Psoas muscle (tissue), 8 donors: ENCODE results near the gene SORT1. TPM values are rescaled to one million over a fixed set of nuclear protein-coding genes. Genes with fewer than 3 reads are reported as not detected.
A peak's percentile ranks its signal among the peaks of the same experiment; 100 is the strongest.

Experiments
- ATAC-seq, 4 donors: fragments of 200-7000 bp; cut with Tn5 transposase; one replicate each; pipeline ENCODE4 v1.9.1; 2020; ENCODE audit warnings: moderate library complexity in 3 of 4, mild to moderate bottlenecking in 2 of 4
- DNase-seq, 2 donors: peaks; one replicate each; pipeline ENCODE4 v3.0.0-alpha.2; 2020
- H3K27ac ChIP-seq: fragments of 200-600 bp; one replicate; pipeline ENCODE4 v1.8.0; 2022
- H3K27me3 ChIP-seq, 3 donors: fragments of 200-600 bp in 1 of 3; one replicate each; pipeline versions ENCODE4 v1.6.1 to v1.8.0; 2013 to 2022; ENCODE audit warnings: low read length in 2 of 3, mild to moderate bottlenecking in 2 of 3, moderate library complexity in 1 of 3; ENCODE audit not compliant: insufficient read depth in 3 of 3
- H3K36me3 ChIP-seq, 2 donors: fragments of 200-600 bp in 1 of 2; one replicate each; pipeline versions ENCODE4 v1.6.1 to v1.8.0; 2013 to 2022; ENCODE audit warnings: low read depth in 1 of 2, mild to moderate bottlenecking in 1 of 2, moderate library complexity in 1 of 2; ENCODE audit not compliant: insufficient read depth in 1 of 2
- H3K4me1 ChIP-seq: fragments of 200-600 bp; one replicate; pipeline ENCODE4 v1.8.0; 2022
- H3K4me3 ChIP-seq: fragments of 200-600 bp; one replicate; pipeline ENCODE4 v1.8.0; 2022; ENCODE audit warnings: mild to moderate bottlenecking
- H3K9me3 ChIP-seq: fragments of 200-600 bp; one replicate; pipeline ENCODE4 v1.8.0; 2022
- WGBS, 3 donors: extraction: QIAGEN DNeasy Blood & Tissue Kit; methylation state at CpG; one replicate each; pipeline versions ENCODE4 v1.1.6 to v1.1.7; 2013; 5-methylcytosine and 5-hydroxymethylcytosine counted together
- intact Hi-C, 2 donors: fragments of 100-400 bp; cut with DNase I; formaldehyde crosslinking; loops; one replicate each; pipeline versions ENCODE4 v1.11.0 to v1.14.2; 2022
- polyA plus RNA-seq, 3 donors: library from polyadenylated mRNA; stranded (reverse); fragments of 200-250 nt; gene quantifications; one replicate each; pipeline ENCODE4 v1.2.3, GENCODE V29; 2013
- total RNA-seq, 4 donors: library from RNA; stranded (reverse); fragmentation: NEBNext Ultra II Directional in 2 of 4; extraction: Animal tissue kit (Norgen Biotek cat#: 25700) in 2 of 4; gene quantifications; one replicate each; pipeline versions ENCODE4 v1.2.1 to v1.2.4, GENCODE V29; 2021 to 2023
- TF ChIP-seq, protein P1 (sequence below): fragments of 200-600 bp; IDR thresholded peaks from one replicate; pipeline ENCODE4 v1.8.0; 2022; ENCODE audit warnings: antibody characterized with exemption
- donor health status: healthy with polysubstance abuse.
- donor health status: DM: no; HTN: no; CAD: no; lungs with moderate emphysema.
- donor health status: Bipolar disorder and iron deficiency.
- donor health status: healthy.
- donor health status: DM: yes; HTN: yes; CAD: no.
- donor health status: DM: no; HTN: no; CAD: no.
- donor health status: DM: no; HTN: no; CAD: no.
- donor health status: DM: yes; HTN: yes; CAD: no.

Gene SORT1
- total and polyA plus RNA-seq, 7 donors, result 15.8 to 363 (median 131) TPM

DNA sequence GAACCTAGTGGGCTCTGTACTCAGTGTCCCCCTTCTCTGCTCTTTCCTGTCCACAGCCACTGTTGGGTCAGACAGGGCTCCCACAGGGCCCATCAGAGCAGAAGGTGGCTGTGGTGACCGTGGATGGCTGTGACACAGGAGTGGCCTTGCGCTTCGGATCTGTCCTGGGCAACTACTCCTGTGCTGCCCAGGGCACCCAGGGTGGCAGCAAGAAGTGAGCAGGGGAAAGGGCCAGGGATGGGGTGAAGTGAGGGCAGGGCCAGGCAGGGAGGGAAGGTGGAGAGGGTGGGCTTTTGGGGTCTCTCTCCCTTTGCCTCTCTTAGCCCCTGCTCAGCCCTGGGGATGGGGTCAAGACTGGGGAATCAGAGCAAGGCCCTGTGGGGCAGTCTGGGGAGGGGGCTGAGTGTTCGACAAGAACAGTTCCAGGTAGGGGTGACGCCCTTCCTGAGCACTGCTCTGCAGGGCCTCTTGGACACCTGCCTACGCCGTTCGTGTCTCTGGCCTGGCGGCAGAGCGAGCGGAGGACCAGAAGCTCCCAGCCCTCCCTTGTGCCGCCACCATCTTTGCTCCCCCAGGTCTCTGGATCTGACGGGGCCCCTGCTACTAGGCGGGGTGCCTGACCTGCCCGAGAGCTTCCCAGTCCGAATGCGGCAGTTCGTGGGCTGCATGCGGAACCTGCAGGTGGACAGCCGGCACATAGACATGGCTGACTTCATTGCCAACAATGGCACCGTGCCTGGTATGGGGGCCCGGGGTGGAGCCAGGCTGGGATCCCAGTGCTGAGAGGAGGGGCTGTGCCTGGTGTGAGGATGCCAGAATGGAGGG, 135.3 kb downstream of the SORT1 start:
- Histone ChIP-seq H3K27me3 (no peaks in the 10 kb centered on the region), H3K27ac (no peak overlapping the region), H3K4me3 (no peak overlapping the region), H3K36me3 (peaks cover 0 to 23% of the 10 kb centered on the region in 2 donors), H3K4me1 (no peaks in the 10 kb centered on the region), H3K9me3 (no peaks in the 10 kb centered on the region)
- 81% methylated on average over 21 to 22 of the region's 22 CpGs for WGBS, 3 donors
- intact Hi-C loops, result loop anchor here (5.0 kb wide), 1 partner anchor 135 kb away; the partner anchor contains the start of gene SORT1 (in 2 of the 2)
- DNase-seq (peak in 1 of 2 donors; percentile 50), ATAC-seq (no peak)
- TF ChIP-seq, protein P1, sequence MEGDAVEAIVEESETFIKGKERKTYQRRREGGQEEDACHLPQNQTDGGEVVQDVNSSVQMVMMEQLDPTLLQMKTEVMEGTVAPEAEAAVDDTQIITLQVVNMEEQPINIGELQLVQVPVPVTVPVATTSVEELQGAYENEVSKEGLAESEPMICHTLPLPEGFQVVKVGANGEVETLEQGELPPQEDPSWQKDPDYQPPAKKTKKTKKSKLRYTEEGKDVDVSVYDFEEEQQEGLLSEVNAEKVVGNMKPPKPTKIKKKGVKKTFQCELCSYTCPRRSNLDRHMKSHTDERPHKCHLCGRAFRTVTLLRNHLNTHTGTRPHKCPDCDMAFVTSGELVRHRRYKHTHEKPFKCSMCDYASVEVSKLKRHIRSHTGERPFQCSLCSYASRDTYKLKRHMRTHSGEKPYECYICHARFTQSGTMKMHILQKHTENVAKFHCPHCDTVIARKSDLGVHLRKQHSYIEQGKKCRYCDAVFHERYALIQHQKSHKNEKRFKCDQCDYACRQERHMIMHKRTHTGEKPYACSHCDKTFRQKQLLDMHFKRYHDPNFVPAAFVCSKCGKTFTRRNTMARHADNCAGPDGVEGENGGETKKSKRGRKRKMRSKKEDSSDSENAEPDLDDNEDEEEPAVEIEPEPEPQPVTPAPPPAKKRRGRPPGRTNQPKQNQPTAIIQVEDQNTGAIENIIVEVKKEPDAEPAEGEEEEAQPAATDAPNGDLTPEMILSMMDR, result no peak

DNA sequence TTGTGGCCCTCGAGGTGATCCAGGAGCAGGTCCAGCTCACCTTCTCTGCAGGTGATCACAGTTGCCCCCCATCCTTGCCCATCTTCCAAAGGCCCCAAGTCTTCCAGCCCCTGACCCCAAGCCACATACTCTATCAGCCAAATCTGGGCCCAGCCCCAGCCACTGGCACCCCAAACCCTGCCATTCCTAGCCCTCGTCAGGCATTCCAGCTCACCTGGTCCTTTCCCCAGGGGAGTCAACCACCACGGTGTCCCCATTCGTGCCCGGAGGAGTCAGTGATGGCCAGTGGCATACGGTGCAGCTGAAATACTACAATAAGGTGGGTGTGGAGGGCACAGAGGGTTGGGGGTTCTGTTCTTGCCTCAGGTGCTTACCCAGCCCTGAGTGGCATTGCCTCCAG, 136.1 kb downstream of the SORT1 start:
- Histone ChIP-seq H3K9me3 (no peaks in the 10 kb centered on the region), H3K27ac (no peak overlapping the region), H3K4me1 (no peaks in the 10 kb centered on the region), H3K27me3 (no peaks in the 10 kb centered on the region), H3K36me3 (peaks cover 0 to 23% of the 10 kb centered on the region in 2 donors), H3K4me3 (no peak overlapping the region)
- peak in 1 of 2 donors; percentile 42 for DNase-seq
- TF ChIP-seq, protein P1, result no peak
- no peak for ATAC-seq
- intact Hi-C loops, result loop anchor here (5.0 kb wide), 1 partner anchor 136 kb away; the partner anchor contains the start of gene SORT1 (in 2 of the 2)
- WGBS, 3 donors, result 81 to 88% (median 82%) methylated on average over 6 of the region's 6 CpGs

DNA sequence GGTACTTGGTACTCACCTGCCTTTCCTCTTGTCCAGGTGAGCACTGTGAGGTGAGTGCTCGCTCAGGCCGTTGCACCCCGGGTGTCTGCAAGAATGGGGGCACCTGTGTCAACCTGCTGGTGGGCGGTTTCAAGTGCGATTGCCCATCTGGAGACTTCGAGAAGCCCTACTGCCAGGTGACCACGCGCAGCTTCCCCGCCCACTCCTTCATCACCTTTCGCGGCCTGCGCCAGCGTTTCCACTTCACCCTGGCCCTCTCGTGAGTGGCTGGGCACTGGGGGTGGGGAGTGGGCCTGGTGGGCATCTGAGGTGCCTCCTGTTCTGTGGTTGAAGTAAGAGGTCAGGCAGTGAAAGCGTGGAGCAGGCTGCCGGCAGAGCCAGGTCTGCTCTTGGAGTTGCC, 136.7 kb downstream of the SORT1 start:
- Histone ChIP-seq H3K4me1 (no peaks in the 10 kb centered on the region), H3K9me3 (no peaks in the 10 kb centered on the region), H3K27ac (no peak overlapping the region), H3K4me3 (no peak overlapping the region), H3K36me3 (peaks cover 0 to 23% of the 10 kb centered on the region in 2 donors), H3K27me3 (no peaks in the 10 kb centered on the region)
- peak in 1 of 2 donors; percentile 41 for DNase-seq
- TF ChIP-seq, protein P1, result no peak
- intact Hi-C loops, result loop anchor here (5.0 kb wide), 1 partner anchor 136 kb away; the partner anchor contains the start of gene SORT1 (in 2 of the 2)
- WGBS, 3 donors, result 90 to 93% (median 92%) methylated on average over 16 of the region's 16 CpGs
- no peak for ATAC-seq

DNA sequence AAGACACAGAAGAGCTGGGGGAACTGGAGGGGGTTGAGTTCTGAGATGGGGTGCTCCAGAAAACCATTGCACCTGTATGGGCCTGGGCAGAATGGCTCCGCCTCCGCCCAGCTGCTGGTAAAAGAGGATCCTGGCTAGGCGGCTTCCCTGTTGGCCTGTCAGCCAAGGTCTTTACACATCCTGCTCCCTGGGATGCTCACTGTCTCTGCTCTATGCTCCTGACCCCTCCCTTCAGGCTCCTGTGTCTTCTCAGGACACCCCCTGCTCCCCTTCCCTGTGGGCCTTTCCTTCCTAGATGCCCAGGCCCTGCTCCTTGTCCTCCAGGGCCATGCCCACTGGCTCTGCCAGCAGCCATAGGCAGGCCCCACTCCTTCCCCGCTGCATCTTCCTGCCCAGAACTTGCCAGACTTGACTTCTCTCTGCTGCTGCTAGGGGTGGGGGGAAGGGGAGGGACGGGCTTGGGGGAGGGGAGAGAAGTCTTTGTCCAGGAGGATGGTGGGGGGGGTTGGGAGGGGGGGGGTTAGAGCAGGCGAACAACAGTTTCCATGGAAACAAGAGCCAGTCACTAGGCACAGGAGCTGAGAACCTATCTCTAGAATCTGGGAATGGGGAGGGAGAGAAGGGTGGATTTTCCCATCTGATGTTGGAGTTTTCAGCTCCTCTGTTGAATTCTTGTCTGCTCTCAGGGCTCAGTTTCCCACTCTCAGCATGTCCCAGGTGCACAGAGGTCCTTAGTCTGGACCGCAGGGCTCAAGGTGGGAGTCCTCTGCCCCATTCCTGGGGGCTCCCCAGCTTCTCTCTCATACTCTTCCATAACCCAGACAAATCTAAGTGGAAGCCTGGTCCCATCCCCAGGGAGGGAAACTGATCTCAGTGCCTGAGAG, 137.8 kb downstream of the SORT1 start:
- Histone ChIP-seq H3K9me3 (no peaks in the 10 kb centered on the region), H3K4me1 (peaks cover 5% of the 10 kb centered on the region), H3K4me3 (no peak overlapping the region), H3K36me3 (peaks cover 0 to 19% of the 10 kb centered on the region in 2 donors), H3K27ac (no peak overlapping the region), H3K27me3 (no peaks in the 10 kb centered on the region)
- TF ChIP-seq, protein P1, result no peak
- WGBS, 3 donors, result 83 to 86% (median 85%) methylated on average over 7 of the region's 7 CpGs
- no peak for DNase-seq
- ATAC-seq, result no peak
- intact Hi-C loops, result loop anchor here (5.0 kb wide), 1 partner anchor 137 kb away; the partner anchor contains the start of gene SORT1 (in 2 of the 2)

Other genes starting within 250 kb of the SORT1 start
- gene SARS1, start 184.0 kb downstream of the SORT1 start, total RNA-seq, result 100 to 1,000 TPM in 2 of 4 donors, 10 to 100 TPM in 2; 76.4 to 155 (median 123) TPM
- gene SARS1, start 184.0 kb downstream of the SORT1 start, polyA plus RNA-seq, result 100 to 1,000 TPM; 105 to 150 (median 150) TPM
- gene CELSR2, start 148.4 kb downstream of the SORT1 start, total RNA-seq, result 10 to 100 TPM in 2 of 4 donors, 1 to 10 TPM in 2; 5.7 to 12.5 (median 10.6) TPM
- gene CELSR2, start 148.4 kb downstream of the SORT1 start, polyA plus RNA-seq, result 1 to 10 TPM in 2 of 3 donors, under 1 TPM in 1; 0.69 to 6.9 (median 3.7) TPM
- 1 to 10 TPM in 1 of 4 donors, under 1 TPM in 3; 0.54 to 1.7 (median 0.57) TPM for gene PSRC1, start 114.8 kb downstream of the SORT1 start, total RNA-seq
- gene PSRC1, start 114.8 kb downstream of the SORT1 start, polyA plus RNA-seq, result 1 to 10 TPM in 2 of 3 donors, under 1 TPM in 1; 0.14 to 2.0 (median 1.3) TPM
- gene MYBPHL, start 90.9 kb downstream of the SORT1 start, total RNA-seq, result 1 to 10 TPM in 2 of 4 donors, under 1 TPM in 2; 0.57 to 2.2 (median 1.3) TPM
- gene MYBPHL, start 90.9 kb downstream of the SORT1 start, polyA plus RNA-seq, result under 1 TPM in 2 of 3 donors, not detected in 1; 0.17 to 0.55 TPM
- gene PSMA5, start 28.5 kb upstream of the SORT1 start, total RNA-seq, result 100 to 1,000 TPM in 1 of 4 donors, 10 to 100 TPM in 3; 58.1 to 123 (median 94.6) TPM
- 100 to 1,000 TPM in 2 of 3 donors, 10 to 100 TPM in 1; 90.6 to 213 (median 146) TPM for gene PSMA5, start 28.5 kb upstream of the SORT1 start, polyA plus RNA-seq
- 100 to 1,000 TPM; 125 to 203 (median 163) TPM for gene SYPL2, start 68.6 kb upstream of the SORT1 start, total RNA-seq
- 10 to 100 TPM; 35.3 to 67.8 (median 66.2) TPM for gene SYPL2, start 68.6 kb upstream of the SORT1 start, polyA plus RNA-seq
- 10 to 100 TPM in 1 of 4 donors, 1 to 10 TPM in 3; 4.4 to 14.1 (median 8.4) TPM for gene ATXN7L2, start 86.0 kb upstream of the SORT1 start, total RNA-seq
- 1 to 10 TPM; 5.1 to 5.2 (median 5.1) TPM for gene ATXN7L2, start 86.0 kb upstream of the SORT1 start, polyA plus RNA-seq
- gene CYB561D1, start 96.2 kb upstream of the SORT1 start, total RNA-seq, result 1 to 10 TPM; 2.4 to 4.0 (median 3.7) TPM
- gene CYB561D1, start 96.2 kb upstream of the SORT1 start, polyA plus RNA-seq, result 10 to 100 TPM in 1 of 3 donors, 1 to 10 TPM in 2; 1.8 to 15.0 (median 3.5) TPM
- 10 to 100 TPM in 3 of 4 donors, 1 to 10 TPM in 1; 8.7 to 16.6 (median 11.4) TPM for gene AMIGO1, start 111.8 kb upstream of the SORT1 start, total RNA-seq
- 10 to 100 TPM in 1 of 3 donors, 1 to 10 TPM in 2; 3.1 to 16.0 (median 8.0) TPM for gene AMIGO1, start 111.8 kb upstream of the SORT1 start, polyA plus RNA-seq
- gene GPR61, start 142.0 kb upstream of the SORT1 start, total RNA-seq, result 1 to 10 TPM in 1 of 4 donors, under 1 TPM in 1, not detected in 2; 0.18 to 1.4 TPM
- gene GPR61, start 142.0 kb upstream of the SORT1 start, polyA plus RNA-seq, result under 1 TPM in 1 of 3 donors, not detected in 2; 0.10 TPM
- gene GNAI3, start 150.7 kb upstream of the SORT1 start, total RNA-seq, result 1 to 10 TPM; 1.4 to 2.3 (median 1.7) TPM
- gene GNAI3, start 150.7 kb upstream of the SORT1 start, polyA plus RNA-seq, result 1 to 10 TPM in 2 of 3 donors, under 1 TPM in 1; 0.96 to 2.9 (median 1.5) TPM
- not detected for gene GNAT2, start 221.7 kb upstream of the SORT1 start, total RNA-seq
- under 1 TPM in 2 of 3 donors, not detected in 1; 0.07 to 0.16 TPM for gene GNAT2, start 221.7 kb upstream of the SORT1 start, polyA plus RNA-seq
- 10 to 100 TPM in 1 of 4 donors, 1 to 10 TPM in 3; 7.3 to 13.1 (median 8.7) TPM for gene AMPD2, start 221.9 kb upstream of the SORT1 start, total RNA-seq
- 10 to 100 TPM in 1 of 3 donors, 1 to 10 TPM in 2; 4.2 to 13.9 (median 5.6) TPM for gene AMPD2, start 221.9 kb upstream of the SORT1 start, polyA plus RNA-seq